T-helper 2 cell (primary cell): ENCODE measurements around the gene BIRC3.
"Not testable (repeated sequence)": the region's sequence is repeated elsewhere in the genome, so short reads cannot be mapped to it uniquely, and the experiment has no call there.

Experiments
- DNase-seq, 5 experiments: peaks; one replicate each; pipeline versions ENCODE4 v3.0.0 to v3.0.0-alpha.2; 2012 to 2022

Gene BIRC3

DNA sequence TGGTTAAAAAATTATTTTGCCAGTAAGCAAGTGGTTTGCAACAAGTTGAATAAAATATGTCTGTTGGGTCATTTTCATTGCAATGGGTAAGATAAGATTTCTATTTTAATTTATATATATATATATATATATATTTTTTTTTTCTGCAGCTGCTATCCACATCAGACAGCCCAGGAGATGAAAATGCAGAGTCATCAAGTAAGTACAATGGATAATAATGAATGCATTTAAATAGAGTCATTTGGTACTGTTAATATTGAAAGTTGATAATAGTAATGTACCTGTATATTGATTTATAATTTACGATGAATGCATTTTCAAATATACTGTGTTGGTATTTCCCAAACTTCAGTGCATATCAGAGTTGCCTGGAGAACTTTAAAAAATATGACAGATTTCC is 11.5 kb downstream of the BIRC3 start:
- no peak for DNase-seq

DNA sequence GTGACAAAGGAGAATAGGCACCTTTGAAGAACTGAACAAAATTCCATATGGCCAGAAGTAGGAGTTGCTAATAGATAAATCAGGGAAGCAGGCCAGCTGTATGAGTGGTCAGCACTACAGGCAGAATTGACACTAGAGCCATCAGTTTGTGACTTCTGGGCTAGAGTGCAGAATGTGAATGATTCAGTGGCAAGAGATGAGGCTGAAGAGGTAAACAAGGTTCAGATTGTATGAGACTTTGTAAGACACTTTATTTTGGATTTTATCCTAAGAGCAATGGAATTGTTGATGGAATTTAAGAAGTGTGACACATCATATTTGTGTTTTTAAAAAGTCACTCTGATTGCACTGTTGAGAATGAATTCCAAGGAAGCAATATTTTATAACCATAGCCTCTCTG is 12.9 kb downstream of the BIRC3 start:
- no peak for DNase-seq

DNA sequence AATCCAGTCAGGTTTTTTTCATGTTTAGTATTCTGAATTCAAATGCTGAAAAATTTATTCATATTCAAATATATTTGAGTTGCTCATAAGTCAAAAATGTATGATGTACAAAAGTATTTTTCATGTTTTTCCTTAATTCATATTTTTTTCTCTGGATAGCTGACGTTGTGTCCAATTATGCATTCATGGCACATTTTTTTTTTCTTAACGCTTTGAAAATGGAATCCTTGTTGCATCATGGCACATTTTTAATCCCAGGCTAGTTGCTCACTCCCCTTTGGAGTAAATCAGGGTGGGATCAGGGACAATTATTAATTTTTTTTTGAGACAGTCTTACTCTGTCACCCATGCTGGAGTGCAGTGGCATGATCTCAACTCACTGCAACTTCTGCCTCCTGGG is 14.1 kb downstream of the BIRC3 start:
- DNase-seq: no peak

DNA sequence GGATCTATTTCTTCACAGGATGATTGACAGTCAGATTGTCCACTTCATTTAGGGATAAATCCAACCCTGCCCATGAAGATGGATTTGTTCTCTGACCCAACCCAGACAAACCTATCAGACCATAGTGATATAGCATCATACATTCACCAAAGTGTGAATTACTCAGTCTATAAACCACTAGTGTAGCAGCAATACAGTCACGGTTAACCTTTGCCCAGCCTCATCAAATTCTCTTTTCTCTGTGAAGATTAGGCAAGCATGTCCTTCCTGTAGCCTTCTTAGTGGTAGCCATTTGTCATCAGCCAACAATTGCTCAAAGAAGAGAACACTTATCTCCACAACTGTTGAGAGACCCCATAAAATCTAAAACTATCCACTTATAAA is 15.3 kb downstream of the BIRC3 start:
- DNase-seq: no peak

DNA sequence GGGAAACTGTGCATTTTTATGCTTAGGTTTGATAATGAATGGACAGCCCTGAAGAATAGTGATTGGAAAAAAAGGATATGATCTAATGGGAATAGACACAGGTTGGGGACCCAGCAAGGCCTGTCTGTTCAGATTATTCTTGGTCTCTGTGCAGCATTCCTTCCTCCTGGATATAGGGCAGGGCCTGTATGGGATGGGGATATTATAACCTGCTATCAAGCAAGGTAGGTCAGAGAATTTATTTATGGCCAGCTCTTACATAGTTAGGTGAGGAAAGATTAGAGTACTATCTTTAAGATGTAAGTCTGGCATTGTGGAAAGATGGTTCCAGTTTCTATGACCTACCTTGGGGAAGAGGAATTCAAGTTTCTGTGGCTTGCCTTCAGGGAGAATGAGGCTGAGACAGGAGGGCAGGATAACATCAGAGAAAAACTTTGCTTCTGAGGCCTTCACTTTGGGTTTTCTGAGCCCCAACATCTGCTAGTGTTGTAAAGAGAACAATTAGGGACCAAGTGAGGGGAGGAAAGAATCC is 21.3 kb downstream of the BIRC3 start:
- DNase-seq: no peak

DNA sequence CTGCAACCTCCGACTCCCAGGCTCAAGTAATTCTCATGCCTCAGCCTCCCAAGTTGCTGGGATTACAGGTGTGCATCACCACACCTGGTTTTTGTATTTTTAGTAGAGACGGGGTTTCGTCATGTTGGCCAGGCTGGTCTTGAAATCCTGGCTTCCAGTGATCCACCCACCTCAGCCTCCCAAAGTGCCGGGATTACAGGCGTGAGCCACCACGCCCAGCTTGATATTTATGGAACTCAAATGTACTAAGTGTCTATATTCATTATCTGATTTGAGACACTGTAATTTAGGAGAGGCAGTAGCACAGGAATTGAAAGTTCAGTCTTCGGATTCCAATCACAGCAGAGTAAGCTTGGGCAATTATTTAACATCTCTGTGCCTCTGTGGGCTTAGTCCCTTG is 24.0 kb downstream of the BIRC3 start:
- DNase-seq: not testable (repeated sequence)

DNA sequence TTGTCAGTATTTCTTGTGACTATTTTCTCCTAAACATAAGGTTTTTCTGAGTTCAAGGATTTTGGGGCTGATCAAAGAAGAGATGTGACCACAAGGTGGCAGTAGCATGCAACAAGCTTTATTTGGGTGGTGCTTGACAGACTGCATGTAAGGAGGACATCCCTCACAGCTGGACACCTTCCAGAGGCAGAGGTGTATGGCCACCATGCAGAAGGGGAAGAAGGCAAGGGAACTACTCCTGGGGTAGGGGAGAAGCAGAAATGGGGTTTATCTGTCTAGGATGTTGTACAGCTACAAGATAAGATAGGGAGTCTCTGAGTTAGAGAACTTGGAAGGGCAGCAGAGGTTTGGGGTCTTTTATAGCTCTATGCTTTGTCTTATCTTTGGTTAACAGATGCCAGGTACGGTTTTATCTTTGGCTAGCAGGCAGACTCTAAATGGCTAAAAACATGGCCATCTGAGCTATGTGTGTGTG is 24.6 kb downstream of the BIRC3 start:
- peak in 4 of 5 experiments; percentile 47 to 76 (median 52) for DNase-seq

DNA sequence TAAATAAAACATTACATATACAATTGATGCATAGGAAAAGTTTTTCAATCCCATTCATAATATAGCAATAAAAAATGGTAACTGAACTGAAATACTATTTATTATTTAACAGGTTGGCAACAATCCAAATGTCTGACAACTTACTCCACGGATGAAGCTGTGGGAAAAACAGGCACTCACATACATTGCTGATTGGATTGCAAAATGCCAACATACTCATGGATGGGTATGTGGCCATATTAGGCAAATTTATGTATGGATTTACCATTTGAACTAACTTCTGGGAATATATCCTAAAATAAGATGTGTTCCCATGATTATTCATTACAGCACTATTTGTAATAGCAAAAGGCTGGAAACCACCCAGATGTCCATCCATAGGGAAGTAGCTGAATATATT is 26.5 kb downstream of the BIRC3 start:
- no peak for DNase-seq

DNA sequence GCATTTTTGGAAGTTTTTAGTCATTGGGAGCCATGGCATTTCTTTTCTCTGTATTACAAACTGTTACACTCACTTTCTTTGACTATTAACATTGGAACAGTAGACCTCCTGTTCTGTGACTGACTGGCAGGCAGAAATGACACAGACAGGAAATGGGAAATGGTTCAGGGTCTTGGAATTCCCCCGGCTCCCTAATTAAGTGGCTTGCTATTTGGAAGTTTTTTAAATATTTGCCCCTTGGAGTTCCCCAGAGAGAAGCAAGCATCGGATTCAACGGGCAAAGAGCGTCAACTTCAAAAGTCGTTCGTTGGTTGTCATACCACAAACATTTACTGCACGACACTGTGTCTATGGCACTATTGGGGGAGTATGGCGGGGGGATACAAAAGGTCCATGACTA is 28.6 kb downstream of the BIRC3 start:
- peak in 1 of 5 experiments; percentile 34 for DNase-seq

DNA sequence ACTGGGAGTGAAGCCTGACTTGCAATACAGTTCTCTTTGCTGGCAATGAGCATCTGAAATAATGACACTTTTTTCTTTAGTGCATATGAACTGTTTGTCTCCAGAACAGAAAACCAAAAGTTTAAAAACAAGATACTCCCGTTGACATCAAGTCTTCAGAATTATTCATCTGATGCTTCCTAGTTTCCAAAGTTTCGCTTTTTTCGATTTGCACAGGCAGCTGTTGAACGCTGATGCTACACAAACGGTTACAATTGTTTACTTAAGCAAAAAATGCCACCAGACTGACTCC is 29.1 kb downstream of the BIRC3 start:
- DNase-seq: no peak

DNA sequence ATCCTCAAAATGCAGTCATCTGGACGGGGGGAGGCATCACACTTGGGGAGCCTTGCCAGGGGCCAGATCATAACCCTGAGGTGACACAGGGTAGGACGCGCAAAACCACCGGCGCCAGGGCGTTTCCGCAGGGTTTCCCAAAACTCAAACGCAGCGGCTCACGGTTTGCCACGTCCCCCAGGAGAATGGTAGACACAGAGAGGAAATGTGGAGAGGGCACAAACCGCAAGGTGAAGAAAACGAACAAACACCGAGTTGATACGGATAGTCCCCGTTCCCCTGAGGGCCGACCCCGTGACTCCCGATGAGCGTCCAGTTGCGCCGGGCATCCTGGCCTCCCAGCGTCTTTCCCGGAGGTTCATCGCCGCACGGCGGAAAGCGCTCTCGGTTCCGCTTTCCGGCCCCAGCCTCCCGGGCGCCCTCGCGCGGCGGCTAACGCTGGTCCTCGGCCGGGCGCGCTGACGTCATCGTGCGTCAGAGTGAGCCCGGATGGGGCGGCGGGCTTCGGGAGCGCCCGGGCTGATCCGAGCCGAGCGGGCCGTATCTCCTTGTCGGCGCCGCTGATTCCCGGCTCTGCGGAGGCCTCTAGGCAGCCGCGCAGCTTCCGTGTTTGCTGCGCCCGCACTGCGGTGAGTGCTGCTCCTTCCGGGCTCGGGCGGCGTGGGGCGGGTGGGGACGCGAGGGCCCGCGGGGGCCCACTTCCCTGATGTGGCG is 29.6 kb downstream of the BIRC3 start, which contains the start of gene BIRC2:
Gene BIRC2 (plus strand): TSS at position 467 of the 714 bp plus-strand sequence. CDS start 2,641 bp downstream, outside the sequence.
- DNase-seq: peak; percentile 90 to 97 (median 92)

DNA sequence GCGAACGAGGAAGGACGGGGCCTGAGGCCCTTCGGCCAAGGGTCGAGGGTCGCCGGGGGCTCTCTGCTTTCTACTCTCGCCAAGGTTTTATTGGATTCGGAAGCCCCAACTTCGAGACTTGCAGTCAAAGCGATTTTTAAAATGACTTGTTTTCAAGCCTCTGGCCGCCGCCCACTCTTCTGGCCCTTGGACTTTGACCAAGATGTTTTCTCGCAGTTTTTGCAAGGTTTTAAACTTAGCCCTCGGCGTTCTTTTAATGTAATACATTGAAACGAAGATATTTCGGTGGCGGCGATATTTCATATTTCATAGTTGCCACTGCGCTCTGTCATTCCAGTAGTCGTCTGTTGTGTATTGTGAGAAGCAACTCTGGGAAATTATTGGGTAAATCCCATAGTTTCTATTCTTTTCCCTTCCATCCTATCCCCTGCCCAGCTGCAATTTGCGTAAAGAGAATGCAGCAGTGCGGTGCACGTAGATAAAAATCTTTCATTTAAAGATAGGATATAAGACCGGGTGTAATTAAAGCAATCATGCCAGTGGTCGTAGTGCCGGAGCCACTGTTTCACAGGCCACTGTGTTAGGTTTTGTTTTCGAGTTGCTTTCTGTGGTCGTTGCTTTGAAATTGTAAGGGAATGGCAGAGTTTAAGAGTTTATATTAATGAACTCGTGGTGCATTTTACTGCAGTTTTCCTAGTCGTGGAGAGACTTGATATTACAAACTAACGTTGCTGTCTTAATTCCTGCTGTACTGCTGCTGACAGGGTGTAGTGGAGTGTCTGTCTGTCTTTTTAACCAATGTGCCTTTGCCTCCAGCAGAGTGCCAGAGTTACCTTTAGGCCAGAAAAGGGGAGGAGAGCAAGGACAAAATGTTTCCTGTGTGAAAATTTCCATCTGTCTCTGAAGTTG is 30.4 kb downstream of the BIRC3 start:
- peak in 2 of 5 experiments; percentile 29 to 45 for DNase-seq

DNA sequence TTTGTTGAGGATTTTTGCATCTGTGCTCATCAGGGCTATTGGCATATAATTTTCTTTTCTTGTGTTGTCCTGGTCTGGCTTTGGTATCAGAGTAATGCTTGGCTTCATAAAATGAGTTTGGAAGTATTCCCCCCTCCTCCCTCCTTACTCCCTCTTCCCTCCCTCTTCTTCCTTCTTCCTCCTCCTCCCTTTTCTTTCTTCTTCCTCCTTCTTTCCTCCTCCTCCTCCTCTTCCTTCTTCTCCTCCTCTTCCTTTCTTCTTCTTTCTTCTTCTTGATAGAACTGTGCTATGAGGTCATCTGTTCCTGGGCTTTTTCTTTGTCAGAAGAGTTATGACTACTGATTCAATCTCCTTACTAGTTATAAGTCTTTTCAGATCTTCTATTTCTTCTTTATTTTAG is 39.8 kb downstream of the BIRC3 start:
- DNase-seq: no peak

DNA sequence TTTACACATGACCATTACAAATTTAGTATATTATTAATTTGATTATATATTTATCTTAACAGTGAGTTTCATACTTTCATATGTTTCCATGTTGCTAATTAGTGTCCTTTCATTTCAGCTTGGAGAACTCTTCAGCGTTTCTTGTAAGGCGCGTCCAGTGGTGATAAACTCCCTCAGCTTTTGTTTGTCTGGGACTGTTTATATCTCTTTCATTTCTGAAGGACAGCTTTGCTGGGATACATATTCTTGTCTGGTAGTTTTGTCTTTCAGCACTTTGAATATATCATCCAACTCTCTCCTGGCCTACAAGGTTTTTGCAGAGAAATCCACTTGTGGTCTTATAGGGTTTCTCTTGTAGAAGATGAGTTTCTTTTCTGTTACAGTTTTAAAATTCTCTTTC is 42.1 kb downstream of the BIRC3 start:
- no peak for DNase-seq

DNA sequence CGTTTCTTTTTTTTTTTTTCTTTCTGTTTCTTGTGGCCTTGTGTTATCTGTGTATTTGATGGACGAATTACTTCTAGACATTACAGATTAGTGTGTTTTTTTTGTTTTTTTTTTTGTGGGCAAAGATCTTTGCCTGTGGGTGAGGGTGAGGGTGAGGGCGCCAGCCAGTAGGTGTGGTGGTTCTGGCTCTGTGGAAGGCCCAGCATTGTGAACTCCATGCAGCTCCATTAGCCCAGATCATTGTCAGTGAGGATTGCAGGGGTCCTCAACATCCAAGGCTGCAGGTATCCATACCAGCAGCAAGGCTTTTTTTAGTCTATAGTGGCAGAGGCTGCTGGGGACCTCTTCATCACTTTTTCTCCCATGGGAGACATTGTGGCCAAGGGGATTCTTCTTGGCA is 43.4 kb downstream of the BIRC3 start:
- peak in 3 of 5 experiments; percentile 34 to 52 (median 44) for DNase-seq

DNA sequence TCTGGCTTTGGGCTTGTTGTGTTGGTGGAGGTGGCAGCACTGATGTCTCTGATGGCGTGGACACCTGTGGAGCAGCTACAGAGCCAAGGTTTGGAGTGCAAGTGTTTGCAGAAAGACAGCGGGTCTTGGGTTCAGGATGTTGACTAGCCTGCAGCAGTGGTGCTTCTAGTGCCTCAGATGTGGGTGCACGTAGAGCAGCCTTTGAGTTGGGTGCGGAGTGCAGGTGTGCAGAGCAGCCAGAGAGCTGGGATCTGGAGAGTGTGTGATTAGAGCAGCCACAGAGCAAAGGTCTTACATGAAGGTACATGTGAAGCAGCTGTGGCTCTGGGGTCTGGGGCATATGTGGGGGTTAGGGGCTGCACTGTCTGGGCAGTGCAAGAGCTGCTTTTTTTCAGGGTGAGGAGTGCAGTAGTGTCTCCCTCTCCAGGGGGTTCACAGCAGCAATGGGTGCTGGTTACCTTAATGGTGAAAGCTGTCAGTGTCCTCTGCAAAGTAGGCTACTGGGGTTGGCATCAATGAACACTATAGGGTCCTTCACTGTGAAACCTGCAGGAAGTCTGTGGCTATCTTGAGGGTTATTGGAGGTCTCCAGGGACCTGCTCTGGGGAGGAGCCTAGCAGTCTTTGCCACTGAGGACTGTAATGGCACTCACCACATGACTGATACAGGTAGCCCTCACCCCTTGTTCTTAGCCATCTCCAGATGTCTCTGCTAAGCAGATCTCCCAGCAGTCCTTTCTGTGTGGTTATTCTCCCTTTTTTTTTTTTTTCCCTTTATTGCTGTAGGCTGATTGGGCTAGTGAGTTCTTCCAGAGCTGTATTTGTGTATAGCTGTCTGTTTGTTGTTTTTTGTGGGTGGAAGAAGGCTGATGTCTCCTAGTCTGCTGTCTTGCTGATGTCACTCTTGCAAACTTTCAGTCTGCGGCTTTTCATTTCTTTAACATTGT is 44.1 kb downstream of the BIRC3 start:
- peak in 3 of 5 experiments; percentile 37 to 65 (median 41) for DNase-seq

DNA sequence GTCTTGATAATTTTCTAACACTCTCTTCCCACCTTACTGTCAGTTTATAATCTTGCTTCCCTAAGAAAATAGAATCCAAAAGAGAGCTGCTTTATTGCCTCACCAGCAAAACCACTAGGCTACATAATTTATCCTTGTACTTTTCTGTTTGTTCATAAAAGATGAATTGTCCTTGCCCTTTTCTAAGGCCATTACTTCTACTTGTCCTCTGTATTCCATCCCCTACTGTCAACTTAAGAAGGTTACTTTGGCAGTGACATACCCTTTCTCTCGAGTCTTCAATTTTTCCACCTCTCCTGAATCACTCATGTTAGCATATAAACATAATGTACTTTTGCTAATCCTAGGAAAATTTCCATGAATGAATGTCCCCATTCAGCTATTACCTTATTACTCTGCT is 47.7 kb downstream of the BIRC3 start:
- no peak for DNase-seq

DNA sequence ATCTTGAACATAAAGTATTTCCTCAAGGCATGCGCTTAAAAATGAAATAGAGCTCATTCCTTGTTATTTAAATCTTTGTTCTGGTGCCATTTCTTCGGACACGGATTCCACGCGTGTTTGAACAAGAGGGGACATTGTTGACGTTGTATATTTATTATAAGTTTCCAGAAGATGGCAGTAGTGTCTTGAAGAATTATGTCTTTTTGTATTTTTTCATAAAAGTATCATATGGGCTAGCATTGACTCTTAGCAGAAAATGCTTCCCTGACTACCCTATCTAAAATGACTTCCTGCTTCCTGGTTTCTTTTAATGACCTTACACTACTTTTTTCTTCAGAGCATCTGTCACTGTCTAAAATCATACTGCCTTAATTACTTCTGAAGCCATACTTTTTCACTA is 50.1 kb downstream of the BIRC3 start:
- peak in 2 of 5 experiments; percentile 11 to 43 for DNase-seq

DNA sequence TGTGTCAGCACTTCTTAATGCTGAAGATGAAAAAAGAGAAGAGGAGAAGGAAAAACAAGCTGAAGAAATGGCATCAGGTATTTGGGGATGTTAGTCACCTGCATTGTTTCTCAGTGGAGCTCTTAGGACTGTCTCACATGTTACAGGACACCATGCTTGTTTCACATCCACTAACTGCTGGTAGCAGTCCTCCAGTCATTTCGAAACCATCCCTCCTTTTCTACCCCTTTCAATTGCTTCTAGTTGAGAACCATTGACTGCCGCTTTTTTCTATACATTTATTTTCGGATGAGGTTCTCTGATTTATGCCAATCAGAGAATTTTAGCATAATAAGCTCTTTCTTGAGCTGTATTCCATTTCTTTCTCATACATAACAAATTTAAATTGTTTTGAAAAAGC is 51.2 kb downstream of the BIRC3 start:
- DNase-seq: peak in 1 of 5 experiments; percentile 81

DNA sequence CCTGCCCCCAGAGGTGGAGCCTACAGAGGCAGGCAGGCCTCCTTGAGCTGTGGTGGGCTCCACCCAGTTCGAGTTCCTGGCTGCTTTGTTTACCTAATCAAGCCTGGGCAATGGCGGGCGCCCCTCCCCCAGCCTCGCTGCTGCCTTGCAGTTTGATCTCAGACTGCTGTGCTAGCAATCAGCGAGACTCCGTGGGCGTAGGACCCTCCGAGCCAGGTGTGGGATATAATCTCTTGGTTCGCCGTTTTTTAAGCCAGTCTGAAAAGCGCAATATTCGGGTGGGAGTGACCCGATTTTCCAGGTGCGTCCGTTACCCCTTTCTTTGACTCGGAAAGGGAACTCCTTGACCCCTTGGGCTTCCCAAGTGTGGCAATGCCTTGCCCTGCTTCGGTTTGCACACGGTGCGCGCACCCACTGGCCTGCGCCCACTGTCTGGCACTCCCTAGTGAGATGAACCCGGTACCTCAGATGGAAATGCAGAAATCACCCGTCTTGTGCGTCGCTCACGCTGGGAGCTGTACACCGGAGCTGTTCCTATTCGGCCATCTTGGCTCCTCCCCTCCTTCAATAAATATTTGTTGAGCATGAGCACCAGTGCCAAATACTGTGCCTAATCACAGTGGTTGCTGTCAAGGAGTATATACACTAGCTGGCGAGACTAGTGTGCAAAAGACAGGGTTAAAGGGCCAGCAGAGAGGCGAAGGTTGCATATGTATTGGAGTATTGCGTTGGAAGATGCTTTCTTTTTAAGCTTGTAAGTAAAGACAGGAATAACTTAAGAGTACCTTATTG is 57.5 kb downstream of the BIRC3 start:
- DNase-seq: not testable (repeated sequence)

DNA sequence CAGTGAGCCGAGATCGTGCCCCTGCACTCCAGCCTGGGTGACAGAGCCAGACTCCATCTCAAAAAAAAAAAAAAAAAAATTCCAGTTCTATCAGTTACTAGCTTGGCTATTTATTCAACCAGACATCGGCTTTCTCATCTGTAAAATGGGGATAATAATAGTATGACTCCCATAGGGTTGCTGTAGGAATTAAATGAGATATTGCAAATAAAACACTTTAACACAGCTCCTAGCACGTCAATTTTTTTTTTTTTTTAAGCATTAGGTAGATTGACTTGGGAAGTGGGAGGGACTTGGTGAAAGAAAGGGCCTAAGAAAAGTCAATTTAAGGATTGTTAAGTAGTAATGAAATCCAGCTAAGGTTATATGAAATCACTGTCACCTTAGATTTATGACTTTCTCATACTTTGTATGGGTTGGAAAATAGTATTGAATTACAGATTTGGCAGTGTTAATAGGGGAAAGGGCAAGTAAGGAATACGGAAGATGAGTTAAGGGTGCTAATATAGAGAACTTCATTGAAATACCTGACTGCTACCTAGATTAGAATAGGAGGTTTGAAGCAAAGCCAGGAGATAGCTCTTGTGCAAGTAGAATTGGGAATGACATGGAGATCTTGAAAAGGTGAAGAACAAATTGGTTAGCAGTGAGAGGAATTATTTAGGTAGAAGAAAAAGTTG is 58.6 kb downstream of the BIRC3 start:
- no peak for DNase-seq
